C4-2B (cell line): ENCODE measurements around the gene C3orf49.

Experiments
- ZFX ChIP-seq: fragments of 450-650 bp; IDR thresholded peaks from 2 replicates; pipeline ENCODE4 v1.6.1; 2017
- TF ChIP-seq, protein P1 (sequence below): fragments of 450-650 bp; conservative IDR thresholded peaks from 2 replicates; pipeline ENCODE4 v1.5.1; 2017; ENCODE audit warnings: mild to moderate bottlenecking

GRCh38 chr3:63841704-63842103 lies 22.6 kb downstream of the C3orf49 start:
- TF ChIP-seq, protein P1, sequence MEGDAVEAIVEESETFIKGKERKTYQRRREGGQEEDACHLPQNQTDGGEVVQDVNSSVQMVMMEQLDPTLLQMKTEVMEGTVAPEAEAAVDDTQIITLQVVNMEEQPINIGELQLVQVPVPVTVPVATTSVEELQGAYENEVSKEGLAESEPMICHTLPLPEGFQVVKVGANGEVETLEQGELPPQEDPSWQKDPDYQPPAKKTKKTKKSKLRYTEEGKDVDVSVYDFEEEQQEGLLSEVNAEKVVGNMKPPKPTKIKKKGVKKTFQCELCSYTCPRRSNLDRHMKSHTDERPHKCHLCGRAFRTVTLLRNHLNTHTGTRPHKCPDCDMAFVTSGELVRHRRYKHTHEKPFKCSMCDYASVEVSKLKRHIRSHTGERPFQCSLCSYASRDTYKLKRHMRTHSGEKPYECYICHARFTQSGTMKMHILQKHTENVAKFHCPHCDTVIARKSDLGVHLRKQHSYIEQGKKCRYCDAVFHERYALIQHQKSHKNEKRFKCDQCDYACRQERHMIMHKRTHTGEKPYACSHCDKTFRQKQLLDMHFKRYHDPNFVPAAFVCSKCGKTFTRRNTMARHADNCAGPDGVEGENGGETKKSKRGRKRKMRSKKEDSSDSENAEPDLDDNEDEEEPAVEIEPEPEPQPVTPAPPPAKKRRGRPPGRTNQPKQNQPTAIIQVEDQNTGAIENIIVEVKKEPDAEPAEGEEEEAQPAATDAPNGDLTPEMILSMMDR = no peak
- TF ChIP-seq ZFX = no peak
